Gastrocnemius medialis (tissue), 4 donors: ENCODE results near the gene INF2.

ENCODE experiments used
- CTCF ChIP-seq, 5 experiments: fragments of 450-650 bp in 3 of 5; fragments of 200-600 bp in 2 of 5; sonication (generic) in 2 of 5; IDR thresholded peaks in 4 of 5; conservative IDR thresholded peaks in 1 of 5; 1 replicate in 4 of 5; 2 replicates in 1 of 5; pipeline ENCODE4 v1.5.1; 2016 to 2019; ENCODE audit warnings: antibody characterized with exemption in 5 of 5, mild to moderate bottlenecking in 3 of 5, moderate library complexity in 3 of 5
- POLR2A ChIP-seq, 2 donors: fragments of 450-650 bp; IDR thresholded peaks; one replicate each; pipeline ENCODE4 v1.6.1; 2017; ENCODE audit warnings: antibody characterized with exemption in 2 of 2, mild to moderate bottlenecking in 2 of 2, moderate library complexity in 2 of 2

DNA sequence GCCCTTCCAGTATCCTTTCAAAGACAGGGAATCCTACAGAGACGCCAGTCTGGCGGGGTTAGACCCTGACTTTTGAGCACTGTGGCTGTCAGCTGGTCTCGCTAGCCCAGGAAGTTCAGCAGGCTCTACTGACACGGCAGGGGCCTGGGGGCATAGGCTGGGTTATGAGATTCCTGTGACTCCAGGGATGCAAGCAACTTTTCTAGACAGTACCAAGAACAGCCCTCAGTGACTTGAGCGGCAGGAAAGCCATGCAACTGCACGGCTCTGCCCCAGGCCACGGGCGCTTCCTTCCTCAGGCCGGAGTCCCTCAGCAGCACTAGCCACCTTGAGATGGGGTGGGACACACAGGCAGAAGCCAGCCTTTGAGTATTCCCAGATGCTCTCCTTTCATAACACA, 58.5 kb downstream of the INF2 start:
- no peak for TF ChIP-seq CTCF (IDR thresholded peaks at IDR 0.05 in 4 of 5, conservative IDR thresholded peaks at IDR 0.05 in 1 of 5)
- TF ChIP-seq POLR2A (IDR thresholded peaks at IDR 0.05): no peak
